Mucosa of descending colon (tissue), 3 donors: ENCODE data around the gene GFRA1. TPM values are rescaled to one million over a fixed set of nuclear protein-coding genes. Genes with fewer than 3 reads are reported as not detected.

ENCODE experiments used
- ATAC-seq: fragments of 200-7000 bp; cut with Tn5 transposase; one replicate; pipeline ENCODE4 v1.9.1; 2020; ENCODE audit warnings: mild to moderate bottlenecking, moderate library complexity
- DNase-seq, 3 donors: peaks; one replicate each; pipeline ENCODE4 v3.0.0-alpha.2; 2020
- H3K36me3 ChIP-seq: fragments of 200-600 bp; one replicate; pipeline ENCODE4 v1.8.0; 2021; ENCODE audit warnings: low read depth, mild to moderate bottlenecking
- H3K4me1 ChIP-seq: fragments of 200-600 bp; one replicate; pipeline ENCODE4 v1.8.0; 2021; ENCODE audit warnings: low read depth, mild to moderate bottlenecking
- H3K4me3 ChIP-seq: fragments of 200-600 bp; one replicate; pipeline ENCODE4 v1.8.0; 2021; ENCODE audit warnings: mild to moderate bottlenecking
- H3K9me3 ChIP-seq: fragments of 200-600 bp; one replicate; pipeline ENCODE4 v1.8.0; 2021; ENCODE audit warnings: mild to moderate bottlenecking
- CTCF ChIP-seq: fragments of 200-600 bp; IDR thresholded peaks from one replicate; pipeline ENCODE4 v1.8.0; 2022; ENCODE audit warnings: antibody characterized with exemption, mild to moderate bottlenecking
- intact Hi-C, 2 donors: fragments of 100-400 bp; cut with DNase I in 1 of 2; cut with micrococcal nuclease in 1 of 2; formaldehyde crosslinking; loops; one replicate each; pipeline versions ENCODE4 v1.11.0 to v1.11.1; 2022; cut with DNase I, micrococcal nuclease
- total RNA-seq, 3 donors: library from RNA; stranded (reverse); fragmentation: NEBNext Ultra II Directional in 2 of 3; extraction: Animal tissue kit (Norgen Biotek cat#: 25700) in 2 of 3; gene quantifications; one replicate each; pipeline versions ENCODE4 v1.2.1 to v1.2.4, GENCODE V29; 2021 to 2023
- donor health status: DM: no; HTN: no; CAD: no; lungs with moderate emphysema.
- donor health status: DM: no; HTN: no; CAD: no.
- donor health status: DM: no; HTN: yes; CAD: no.

GFRA1 gene
- total RNA-seq, 3 donors from 2014 or later = 2.2 to 32.2 (median 4.1) TPM

GRCh38 chr10:116247691-116248090, 25.3 kb downstream of the GFRA1 start:
- no peak overlapping the region for H3K4me3 ChIP-seq
- H3K36me3 ChIP-seq = no peaks in the 10 kb centered on the region
- ATAC-seq (no peak), DNase-seq (no peak)
- H3K4me1 ChIP-seq = no peaks in the 10 kb centered on the region
- no peak for TF ChIP-seq CTCF
- H3K9me3 ChIP-seq = no peaks in the 10 kb centered on the region
- intact Hi-C loops = no loop called here

GRCh38 chr10:116246263-116246662, 26.7 kb downstream of the GFRA1 start:
- Histone ChIP-seq H3K36me3 (no peaks in the 10 kb centered on the region), H3K9me3 (no peaks in the 10 kb centered on the region), H3K4me3 (no peak overlapping the region), H3K4me1 (no peaks in the 10 kb centered on the region)
- DNase-seq (no peak), ATAC-seq (no peak)
- intact Hi-C loops = no loop called here
- TF ChIP-seq CTCF = no peak

- ATAC-seq = no peak
- Histone ChIP-seq H3K36me3 (no peaks in the 10 kb centered on the region), H3K9me3 (no peaks in the 10 kb centered on the region), H3K4me1 (no peaks in the 10 kb centered on the region), H3K4me3 (no peak overlapping the region)
- DNase-seq = no peak
- no peak for TF ChIP-seq CTCF
- intact Hi-C loops = no loop called here
Observed at GRCh38 chr10:116245156-116245555, 27.9 kb downstream of the GFRA1 start.

GRCh38 chr10:116241642-116242410, 31.2 kb downstream of the GFRA1 start:
- Histone ChIP-seq H3K36me3 (no peaks in the 10 kb centered on the region), H3K9me3 (no peaks in the 10 kb centered on the region), H3K4me1 (no peaks in the 10 kb centered on the region), H3K4me3 (no peak overlapping the region)
- ATAC-seq = no peak
- TF ChIP-seq CTCF = no peak
- no peak for DNase-seq
- intact Hi-C loops = no loop called here

- no peaks in the 10 kb centered on the region for H3K36me3 ChIP-seq
- H3K9me3 ChIP-seq = no peaks in the 10 kb centered on the region
- DNase-seq (no peak), ATAC-seq (no peak)
- H3K4me3 ChIP-seq = no peak overlapping the region
- intact Hi-C loops = no loop called here
- H3K4me1 ChIP-seq = no peaks in the 10 kb centered on the region
- no peak for TF ChIP-seq CTCF
Observed at GRCh38 chr10:116241085-116241484, 31.9 kb downstream of the GFRA1 start.
